H9 (cell line): ENCODE data around the gene UNC79. TPM values are rescaled to one million over a fixed set of nuclear protein-coding genes. Genes with fewer than 3 reads are reported as not detected.

ENCODE experiments used
- DNase-seq: peaks from one replicate; pipeline ENCODE4 v3.0.0-alpha.2; 2017
- H2AFZ ChIP-seq: one replicate; pipeline ENCODE4 v1.6.1; 2013; ENCODE audit warnings: mild to moderate bottlenecking, low read length, control low read depth, moderate library complexity
- H2AK5ac ChIP-seq: 2 replicates; pipeline ENCODE4 v1.6.1; 2013; ENCODE audit warnings: low read length, control low read depth, mixed read lengths; ENCODE audit not compliant: insufficient read length
- H2BK120ac ChIP-seq: one replicate; pipeline ENCODE4 v1.6.1; 2013; ENCODE audit warnings: low read depth, mild to moderate bottlenecking, low read length, control low read depth, inconsistent platforms; ENCODE audit not compliant: poor library complexity, severe bottlenecking
- H2BK12ac ChIP-seq: 2 replicates; pipeline ENCODE4 v1.6.1; 2013; ENCODE audit warnings: low read length, control low read depth, mixed read lengths, low read depth; ENCODE audit not compliant: insufficient read length
- H2BK15ac ChIP-seq: 2 replicates; pipeline ENCODE4 v1.6.1; 2013; ENCODE audit warnings: low read depth, low read length, control low read depth
- H2BK20ac ChIP-seq: one replicate; pipeline ENCODE4 v1.6.1; 2013; ENCODE audit warnings: low read depth, mild to moderate bottlenecking, low read length, control low read depth, inconsistent platforms; ENCODE audit not compliant: poor library complexity, severe bottlenecking
- H2BK5ac ChIP-seq: 2 replicates; pipeline ENCODE4 v1.6.1; 2013; ENCODE audit warnings: low read length, control low read depth, mixed read lengths; ENCODE audit not compliant: insufficient read length
- H3K14ac ChIP-seq: 2 replicates; pipeline ENCODE4 v1.6.1; 2013; ENCODE audit warnings: low read length, control low read depth; ENCODE audit not compliant: insufficient read depth
- H3K18ac ChIP-seq: 2 replicates; pipeline ENCODE4 v1.6.1; 2013; ENCODE audit warnings: low read depth, mild to moderate bottlenecking, mixed read lengths, low read length, control low read depth; ENCODE audit not compliant: insufficient read length
- H3K23ac ChIP-seq: 2 replicates; pipeline ENCODE4 v1.6.1; 2013; ENCODE audit warnings: low read length, control low read depth, mixed read lengths, low read depth; ENCODE audit not compliant: insufficient read length
- H3K23me2 ChIP-seq: 2 replicates; pipeline ENCODE4 v1.6.1; 2013; ENCODE audit warnings: low read depth, mild to moderate bottlenecking, mixed read lengths, low read length, control low read depth; ENCODE audit not compliant: insufficient read length, poor library complexity, severe bottlenecking
- H3K27ac ChIP-seq: 2 replicates; pipeline ENCODE4 v1.5.1; 2013; ENCODE audit warnings: low read length, control low read depth, mixed read lengths, low read depth; ENCODE audit not compliant: insufficient read length
- H3K27me3 ChIP-seq: 2 replicates; pipeline ENCODE4 v1.6.1; 2013; ENCODE audit warnings: low read length, control low read depth, inconsistent platforms; ENCODE audit not compliant: insufficient read depth
- H3K4ac ChIP-seq: 2 replicates; pipeline ENCODE4 v1.6.1; 2013; ENCODE audit warnings: low read depth, mild to moderate bottlenecking, control low read depth, inconsistent platforms, low read length, moderate library complexity
- H3K4me1 ChIP-seq: 2 replicates; pipeline ENCODE4 v1.6.1; 2013; ENCODE audit warnings: low read length, control low read depth, inconsistent platforms; ENCODE audit not compliant: insufficient read depth
- H3K4me2 ChIP-seq: 2 replicates; pipeline ENCODE4 v1.6.1; 2013; ENCODE audit warnings: low read length, control low read depth, mixed read lengths; ENCODE audit not compliant: insufficient read length, insufficient read depth
- H3K56ac ChIP-seq: 2 replicates; pipeline ENCODE4 v1.6.1; 2013; ENCODE audit warnings: low read depth, mild to moderate bottlenecking, mixed read lengths, low read length, control low read depth; ENCODE audit not compliant: insufficient read length
- H3K79me1 ChIP-seq: 2 replicates; pipeline ENCODE4 v1.6.1; 2013; ENCODE audit warnings: low read depth, mild to moderate bottlenecking, moderate library complexity, low read length, control low read depth, inconsistent platforms; ENCODE audit not compliant: insufficient read depth, poor library complexity, severe bottlenecking
- H3K79me2 ChIP-seq: 2 replicates; pipeline ENCODE4 v1.6.1; 2013; ENCODE audit warnings: low read length, control low read depth, inconsistent platforms; ENCODE audit not compliant: insufficient read depth
- H3K9ac ChIP-seq: 2 replicates; pipeline ENCODE4 v1.6.1; 2013; ENCODE audit warnings: low read length, control low read depth, mixed read lengths; ENCODE audit not compliant: insufficient read length; ENCODE audit errors: extremely low read depth
- H3K9me3 ChIP-seq: one replicate; pipeline ENCODE4 v1.6.1; 2013; ENCODE audit warnings: low read depth, low read length, inconsistent platforms; ENCODE audit not compliant: control insufficient read depth
- H3T11ph ChIP-seq: one replicate; pipeline ENCODE4 v1.6.1; 2013; ENCODE audit warnings: mild to moderate bottlenecking, low read length, control low read depth, inconsistent platforms
- H4K20me1 ChIP-seq: one replicate; pipeline ENCODE4 v1.6.1; 2013; ENCODE audit not compliant: control insufficient read depth, insufficient read length, insufficient read depth
- H4K5ac ChIP-seq: 2 replicates; pipeline ENCODE4 v1.6.1; 2013; ENCODE audit warnings: low read depth, mild to moderate bottlenecking, mixed read lengths, low read length, control low read depth; ENCODE audit not compliant: insufficient read length
- H4K8ac ChIP-seq: replicated peaks from 2 replicates; pipeline ENCODE4 v1.6.1; 2013; ENCODE audit warnings: low read length, control low read depth, mixed read lengths, low read depth; ENCODE audit not compliant: insufficient read length
- H4K91ac ChIP-seq: 2 replicates; pipeline ENCODE4 v1.6.1; 2013; ENCODE audit warnings: low read depth, mild to moderate bottlenecking, moderate library complexity, mixed read lengths, low read length, control low read depth; ENCODE audit not compliant: insufficient read length
- H3K27ac Mint-ChIP-seq, 3 experiments: 2 replicates in 2 of 3; 3 replicates in 1 of 3; pipeline ENCODE4 v1.8.0; 2020 to 2021; ENCODE audit warnings: mixed read lengths in 3 of 3, mild to moderate bottlenecking in 1 of 3, moderate library complexity in 1 of 3
- H3K27me3 Mint-ChIP-seq: 2 replicates; pipeline ENCODE4 v1.8.0; 2021; ENCODE audit warnings: low read depth, mild to moderate bottlenecking, moderate library complexity, mixed read lengths
- H3K36me3 Mint-ChIP-seq, 3 experiments: 2 replicates in 2 of 3; 3 replicates in 1 of 3; pipeline ENCODE4 v1.8.0; 2020 to 2021; ENCODE audit warnings: low read depth in 3 of 3, mixed read lengths in 3 of 3; ENCODE audit not compliant: insufficient read depth in 1 of 3
- H3K4me1 Mint-ChIP-seq, 2 experiments: 2 replicates each; pipeline ENCODE4 v1.8.0; 2020; ENCODE audit warnings: mixed read lengths in 2 of 2
- H3K4me3 Mint-ChIP-seq, 2 experiments: 2 replicates in 1 of 2; 3 replicates in 1 of 2; pipeline ENCODE4 v1.8.0; 2020 to 2021; ENCODE audit warnings: mild to moderate bottlenecking in 2 of 2, mixed read lengths in 2 of 2, moderate library complexity in 1 of 2
- H3K9me3 Mint-ChIP-seq, 2 experiments: 2 replicates in 1 of 2; 3 replicates in 1 of 2; pipeline ENCODE4 v1.8.0; 2020; ENCODE audit warnings: mild to moderate bottlenecking in 2 of 2, mixed read lengths in 2 of 2, moderate library complexity in 1 of 2
- WGBS: extraction: QIAGEN DNeasy Blood & Tissue Kit; methylation state at CpG from one replicate; pipeline ENCODE4 v1.1.7; 2013; ENCODE audit warnings: missing lambda C conversion rate, low lambda C conversion rate, mixed read lengths; ENCODE audit not compliant: insufficient read length; ENCODE audit errors: extremely low coverage; 5-methylcytosine and 5-hydroxymethylcytosine counted together
- total RNA-seq: library from RNA; stranded (reverse); gene quantifications from 2 replicates; pipeline ENCODE4 v1.2.1, GENCODE V29; 2021
- TF ChIP-seq, protein P1 (sequence below): fragments of 200-600 bp; sonication (generic); conservative IDR thresholded peaks from 3 replicates; pipeline ENCODE4 v1.8.0; 2021; ENCODE audit warnings: antibody characterized with exemption, mild to moderate bottlenecking

UNC79 gene
- total RNA-seq, 1 experiment from 2014 or later = 3.0 TPM

DNA sequence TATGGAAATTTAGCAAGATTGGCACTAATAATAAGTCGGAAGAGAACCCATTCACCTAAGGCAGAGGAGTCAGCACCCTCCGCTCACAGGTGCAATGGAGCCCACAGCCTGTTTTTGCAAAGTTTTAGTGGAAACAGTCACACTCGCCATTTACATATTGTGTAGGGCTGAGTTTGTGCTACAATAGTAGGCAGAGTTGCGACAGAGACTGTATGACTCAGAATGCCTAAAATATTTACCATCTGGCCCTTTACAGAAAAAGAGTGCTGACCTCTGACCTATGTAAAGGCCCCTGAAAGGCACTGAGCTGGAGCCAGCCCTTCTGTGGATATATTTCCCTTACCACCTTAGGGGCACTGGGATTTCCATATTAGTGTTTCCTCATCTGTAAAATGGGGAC lies 278.5 kb downstream of the UNC79 start:
- Histone ChIP-seq H4K20me1 (no peaks in the 10 kb centered on the region), H3T11ph (no peak overlapping the region), H2BK120ac (no peak overlapping the region), H3K14ac (no peak overlapping the region), H2AK5ac (no peak overlapping the region), H3K4ac (no peak overlapping the region), H3K4me1 (no peaks in the 10 kb centered on the region; the same call in 1 of the 2 replicates), H3K27ac (no peak overlapping the region), H3K9me3 (no peaks in the 10 kb centered on the region), H3K23ac (no peak overlapping the region), H3K79me2 (no peaks in the 10 kb centered on the region), H2BK15ac (no peak overlapping the region), H2BK5ac (no peak overlapping the region), H2BK12ac (no peak overlapping the region), H3K4me2 (no peak overlapping the region), H3K23me2 (no peaks in the 10 kb centered on the region), H3K79me1 (no peaks in the 10 kb centered on the region), H2AFZ (no peak overlapping the region), H2BK20ac (no peak overlapping the region), H4K5ac (no peak overlapping the region), H3K18ac (no peak overlapping the region), H3K27me3 (no peaks in the 10 kb centered on the region), H3K9ac (no peak overlapping the region), H4K91ac (no peak overlapping the region), H3K56ac (no peak overlapping the region), H4K8ac (no peak overlapping the region)
- no peak for DNase-seq
- H3K27ac Mint-ChIP-seq = no peak overlapping the region
- TF ChIP-seq, protein P1, sequence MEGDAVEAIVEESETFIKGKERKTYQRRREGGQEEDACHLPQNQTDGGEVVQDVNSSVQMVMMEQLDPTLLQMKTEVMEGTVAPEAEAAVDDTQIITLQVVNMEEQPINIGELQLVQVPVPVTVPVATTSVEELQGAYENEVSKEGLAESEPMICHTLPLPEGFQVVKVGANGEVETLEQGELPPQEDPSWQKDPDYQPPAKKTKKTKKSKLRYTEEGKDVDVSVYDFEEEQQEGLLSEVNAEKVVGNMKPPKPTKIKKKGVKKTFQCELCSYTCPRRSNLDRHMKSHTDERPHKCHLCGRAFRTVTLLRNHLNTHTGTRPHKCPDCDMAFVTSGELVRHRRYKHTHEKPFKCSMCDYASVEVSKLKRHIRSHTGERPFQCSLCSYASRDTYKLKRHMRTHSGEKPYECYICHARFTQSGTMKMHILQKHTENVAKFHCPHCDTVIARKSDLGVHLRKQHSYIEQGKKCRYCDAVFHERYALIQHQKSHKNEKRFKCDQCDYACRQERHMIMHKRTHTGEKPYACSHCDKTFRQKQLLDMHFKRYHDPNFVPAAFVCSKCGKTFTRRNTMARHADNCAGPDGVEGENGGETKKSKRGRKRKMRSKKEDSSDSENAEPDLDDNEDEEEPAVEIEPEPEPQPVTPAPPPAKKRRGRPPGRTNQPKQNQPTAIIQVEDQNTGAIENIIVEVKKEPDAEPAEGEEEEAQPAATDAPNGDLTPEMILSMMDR = no peak
- no peaks in the 10 kb centered on the region; a peak in 1 of 7 replicates for H3K36me3 Mint-ChIP-seq
- H3K4me1 Mint-ChIP-seq = peaks cover 20 to 21% of the 10 kb centered on the region in 2 experiments
- no peaks in the 10 kb centered on the region for H3K9me3 Mint-ChIP-seq
- no peaks in the 10 kb centered on the region; the same call in 1 of the 2 replicates for H3K27me3 Mint-ChIP-seq
- WGBS = no CpG with 5 or more reads among the region's 4 CpGs
- no peak overlapping the region for H3K4me3 Mint-ChIP-seq
